Measurements from ENCODE around the gene AIFM1.

GRCh38 chrX:130100180-130100579 lies 65.5 kb downstream of the AIFM1 start:
- TF ChIP-seq POLR2A (IDR thresholded peaks at IDR 0.05), result no peak
- TF ChIP-seq, protein P1, sequence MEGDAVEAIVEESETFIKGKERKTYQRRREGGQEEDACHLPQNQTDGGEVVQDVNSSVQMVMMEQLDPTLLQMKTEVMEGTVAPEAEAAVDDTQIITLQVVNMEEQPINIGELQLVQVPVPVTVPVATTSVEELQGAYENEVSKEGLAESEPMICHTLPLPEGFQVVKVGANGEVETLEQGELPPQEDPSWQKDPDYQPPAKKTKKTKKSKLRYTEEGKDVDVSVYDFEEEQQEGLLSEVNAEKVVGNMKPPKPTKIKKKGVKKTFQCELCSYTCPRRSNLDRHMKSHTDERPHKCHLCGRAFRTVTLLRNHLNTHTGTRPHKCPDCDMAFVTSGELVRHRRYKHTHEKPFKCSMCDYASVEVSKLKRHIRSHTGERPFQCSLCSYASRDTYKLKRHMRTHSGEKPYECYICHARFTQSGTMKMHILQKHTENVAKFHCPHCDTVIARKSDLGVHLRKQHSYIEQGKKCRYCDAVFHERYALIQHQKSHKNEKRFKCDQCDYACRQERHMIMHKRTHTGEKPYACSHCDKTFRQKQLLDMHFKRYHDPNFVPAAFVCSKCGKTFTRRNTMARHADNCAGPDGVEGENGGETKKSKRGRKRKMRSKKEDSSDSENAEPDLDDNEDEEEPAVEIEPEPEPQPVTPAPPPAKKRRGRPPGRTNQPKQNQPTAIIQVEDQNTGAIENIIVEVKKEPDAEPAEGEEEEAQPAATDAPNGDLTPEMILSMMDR (IDR thresholded peaks at IDR 0.05), result no peak
